GM18907 (cell line): ENCODE measurements around the gene ANKRD27.

Experiments
- ATAC-seq: cut with Tn5 transposase; IDR thresholded peaks from one replicate; pipeline ENCODE4 v1.9.1; 2021; ENCODE audit warnings: mild to moderate bottlenecking, moderate library complexity; ENCODE audit not compliant: unreplicated experiment

The ANKRD27 gene

GRCh38 chr19:32566246-32566830, 108.6 kb downstream of the ANKRD27 start:
- ATAC-seq = no peak

GRCh38 chr19:32563761-32564160, 111.2 kb downstream of the ANKRD27 start:
- no peak for ATAC-seq

- ATAC-seq = no peak
Measured at GRCh38 chr19:32558607-32559228, 116.3 kb downstream of the ANKRD27 start.

GRCh38 chr19:32555786-32556185, 119.2 kb downstream of the ANKRD27 start:
- ATAC-seq = no peak

GRCh38 chr19:32550666-32551065, 124.3 kb downstream of the ANKRD27 start:
- ATAC-seq = no peak
